SK-N-SH treated with all-trans-retinoic acid at 6 μM for 48 hours (cell line): ENCODE measurements around the gene MYO16.

ENCODE experiments used
- ATAC-seq: fragments of 200-7000 bp; cut with Tn5 transposase; 3 replicates; pipeline ENCODE4 v1.9.1; 2020; ENCODE audit warnings: mild to moderate bottlenecking, moderate library complexity
- ARNTL ChIP-seq: fragments of 450-650 bp; formaldehyde crosslinking; IDR thresholded peaks from 2 replicates; pipeline ENCODE4 v1.5.0; 2020; ENCODE audit warnings: low read depth, mild to moderate bottlenecking, moderate library complexity, borderline replicate concordance
- BACH2 ChIP-seq: fragments of 250-450 bp; sonication (Bioruptor Pico); IDR thresholded peaks from 2 replicates; pipeline ENCODE4 v1.9.0; 2021; ENCODE audit warnings: mild to moderate bottlenecking, borderline replicate concordance
- CSDC2 ChIP-seq: fragments of 250-450 bp; sonication (Bioruptor Pico); IDR thresholded peaks from 2 replicates; pipeline ENCODE4 v1.5.0; 2020; ENCODE audit warnings: mild to moderate bottlenecking, moderate library complexity
- ESRRG ChIP-seq: fragments of 250-450 bp; sonication (Bioruptor Pico); IDR thresholded peaks from 2 replicates; pipeline ENCODE4 v1.6.1; 2021; ENCODE audit warnings: mild to moderate bottlenecking
- GLIS3 ChIP-seq: fragments of 250-450 bp; sonication (Bioruptor Pico); IDR thresholded peaks from 2 replicates; pipeline ENCODE4 v1.5.0; 2020; ENCODE audit warnings: mild to moderate bottlenecking, moderate library complexity
- ISL1 ChIP-seq: fragments of 250-450 bp; sonication (Bioruptor Pico); IDR thresholded peaks from 2 replicates; pipeline ENCODE4 v2.1.2; 2022; ENCODE audit warnings: mild to moderate bottlenecking, moderate library complexity
- OSR1 ChIP-seq: fragments of 250-450 bp; sonication (Bioruptor Pico); IDR thresholded peaks from 2 replicates; pipeline ENCODE4 v1.8.0; 2022; ENCODE audit warnings: moderate library complexity, mild to moderate bottlenecking, inconsistent platforms
- PPARA ChIP-seq: fragments of 250-450 bp; sonication (Bioruptor Pico); IDR thresholded peaks from 2 replicates; pipeline ENCODE4 v1.5.0; 2020; ENCODE audit warnings: mild to moderate bottlenecking, borderline replicate concordance
- RARB ChIP-seq: fragments of 250-450 bp; sonication (Bioruptor Pico); IDR thresholded peaks from 2 replicates; pipeline ENCODE4 v1.8.0; 2021; ENCODE audit warnings: mild to moderate bottlenecking, moderate library complexity
- SNAI2 ChIP-seq: fragments of 250-450 bp; sonication (Bioruptor Pico); IDR thresholded peaks from 2 replicates; pipeline ENCODE4 v1.5.0; 2020; ENCODE audit warnings: mild to moderate bottlenecking, moderate library complexity
- TCF4 ChIP-seq: fragments of 250-450 bp; sonication (Bioruptor Pico); IDR thresholded peaks from 2 replicates; pipeline ENCODE4 v1.8.0; 2021; ENCODE audit warnings: mild to moderate bottlenecking, moderate library complexity, borderline replicate concordance
- TOX ChIP-seq: fragments of 250-450 bp; sonication (Bioruptor Pico); IDR thresholded peaks from 2 replicates; pipeline ENCODE4 v1.8.0; 2021; ENCODE audit warnings: mild to moderate bottlenecking, moderate library complexity, borderline replicate concordance
- ZC3H10 ChIP-seq: fragments of 250-450 bp; sonication (Bioruptor Pico); IDR thresholded peaks from 2 replicates; pipeline ENCODE4 v1.5.1; 2021; ENCODE audit warnings: mild to moderate bottlenecking, moderate library complexity
- ZFP3 ChIP-seq: fragments of 250-450 bp; sonication (Bioruptor Pico); IDR thresholded peaks from 2 replicates; pipeline ENCODE4 v1.5.0; 2020; ENCODE audit warnings: mild to moderate bottlenecking, moderate library complexity
- ZFP30 ChIP-seq: fragments of 450-650 bp; formaldehyde crosslinking; IDR thresholded peaks from 2 replicates; pipeline ENCODE4 v1.5.0; 2022; ENCODE audit warnings: mild to moderate bottlenecking, moderate library complexity
- ZNF565 ChIP-seq: fragments of 450-650 bp; formaldehyde crosslinking; conservative IDR thresholded peaks from 2 replicates; pipeline ENCODE4 v1.5.0; 2020; ENCODE audit warnings: low read depth, mild to moderate bottlenecking, moderate library complexity
- ZNF70 ChIP-seq: fragments of 450-650 bp; formaldehyde crosslinking; IDR thresholded peaks from 2 replicates; pipeline ENCODE4 v1.5.0; 2020; ENCODE audit warnings: mild to moderate bottlenecking, moderate library complexity
- ZNF8 ChIP-seq: fragments of 450-650 bp; formaldehyde crosslinking; IDR thresholded peaks from 2 replicates; pipeline ENCODE4 v1.5.0; 2020; ENCODE audit warnings: mild to moderate bottlenecking, moderate library complexity
- TF ChIP-seq, protein P1 (sequence below): fragments of 250-450 bp; sonication (Bioruptor Pico); IDR thresholded peaks from 2 replicates; pipeline ENCODE4 v1.8.0; 2020; ENCODE audit warnings: mild to moderate bottlenecking, moderate library complexity, borderline replicate concordance
- TF ChIP-seq, protein P2 (sequence below): fragments of 250-450 bp; sonication (Bioruptor Pico); IDR thresholded peaks from 2 replicates; pipeline ENCODE4 v1.8.0; 2021; ENCODE audit warnings: low read depth, mild to moderate bottlenecking, moderate library complexity, borderline replicate concordance
- TF ChIP-seq, protein P3 (sequence below): fragments of 250-450 bp; sonication (Bioruptor Pico); IDR thresholded peaks from 2 replicates; pipeline ENCODE4 v1.5.1; 2021; ENCODE audit warnings: mild to moderate bottlenecking, moderate library complexity
- TF ChIP-seq, protein P4 (sequence below): fragments of 250-450 bp; sonication (Bioruptor Pico); IDR thresholded peaks from 2 replicates; pipeline ENCODE4 v1.5.1; 2020; ENCODE audit warnings: low read depth, mild to moderate bottlenecking, moderate library complexity

The MYO16 gene

DNA sequence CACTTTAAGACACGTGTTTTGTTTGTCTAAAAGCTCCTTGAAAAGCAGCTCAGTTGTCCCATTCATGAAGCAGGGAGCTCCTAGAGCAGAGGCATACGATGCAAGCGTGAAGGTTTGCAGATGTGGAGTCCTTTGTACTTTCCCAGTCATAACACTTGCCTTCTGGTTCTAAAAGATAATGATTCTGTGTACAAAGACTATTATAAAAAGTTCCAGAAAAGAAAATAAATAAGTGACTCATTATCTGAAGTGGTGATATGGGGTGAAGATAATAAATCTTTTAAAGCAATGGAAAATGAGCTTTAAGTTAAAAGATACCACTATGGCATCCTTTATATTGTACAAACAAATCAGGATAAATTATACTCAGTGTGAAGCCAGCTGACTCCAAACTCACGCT is 569.9 kb downstream of the MYO16 start:
- TF ChIP-seq CSDC2 (CRISPR knock-in tag): no peak
- TF ChIP-seq ZC3H10: no peak
- TF ChIP-seq ESRRG (CRISPR knock-in tag): no peak
- no peak for TF ChIP-seq GLIS3 (CRISPR knock-in tag)
- TF ChIP-seq RARB (CRISPR knock-in tag): no peak
- TF ChIP-seq, protein P1, sequence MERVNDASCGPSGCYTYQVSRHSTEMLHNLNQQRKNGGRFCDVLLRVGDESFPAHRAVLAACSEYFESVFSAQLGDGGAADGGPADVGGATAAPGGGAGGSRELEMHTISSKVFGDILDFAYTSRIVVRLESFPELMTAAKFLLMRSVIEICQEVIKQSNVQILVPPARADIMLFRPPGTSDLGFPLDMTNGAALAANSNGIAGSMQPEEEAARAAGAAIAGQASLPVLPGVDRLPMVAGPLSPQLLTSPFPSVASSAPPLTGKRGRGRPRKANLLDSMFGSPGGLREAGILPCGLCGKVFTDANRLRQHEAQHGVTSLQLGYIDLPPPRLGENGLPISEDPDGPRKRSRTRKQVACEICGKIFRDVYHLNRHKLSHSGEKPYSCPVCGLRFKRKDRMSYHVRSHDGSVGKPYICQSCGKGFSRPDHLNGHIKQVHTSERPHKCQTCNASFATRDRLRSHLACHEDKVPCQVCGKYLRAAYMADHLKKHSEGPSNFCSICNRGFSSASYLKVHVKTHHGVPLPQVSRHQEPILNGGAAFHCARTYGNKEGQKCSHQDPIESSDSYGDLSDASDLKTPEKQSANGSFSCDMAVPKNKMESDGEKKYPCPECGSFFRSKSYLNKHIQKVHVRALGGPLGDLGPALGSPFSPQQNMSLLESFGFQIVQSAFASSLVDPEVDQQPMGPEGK (CRISPR knock-in tag): no peak
- TF ChIP-seq ZFP30 (CRISPR knock-in tag): no peak
- TF ChIP-seq BACH2: no peak
- no peak for TF ChIP-seq ZFP3 (CRISPR knock-in tag)
- no peak for TF ChIP-seq ARNTL
- no peak for TF ChIP-seq PPARA (CRISPR knock-in tag)
- TF ChIP-seq SNAI2 (CRISPR knock-in tag): no peak
- no peak for TF ChIP-seq ISL1 (CRISPR knock-in tag)
- TF ChIP-seq TCF4 (CRISPR knock-in tag): no peak

DNA sequence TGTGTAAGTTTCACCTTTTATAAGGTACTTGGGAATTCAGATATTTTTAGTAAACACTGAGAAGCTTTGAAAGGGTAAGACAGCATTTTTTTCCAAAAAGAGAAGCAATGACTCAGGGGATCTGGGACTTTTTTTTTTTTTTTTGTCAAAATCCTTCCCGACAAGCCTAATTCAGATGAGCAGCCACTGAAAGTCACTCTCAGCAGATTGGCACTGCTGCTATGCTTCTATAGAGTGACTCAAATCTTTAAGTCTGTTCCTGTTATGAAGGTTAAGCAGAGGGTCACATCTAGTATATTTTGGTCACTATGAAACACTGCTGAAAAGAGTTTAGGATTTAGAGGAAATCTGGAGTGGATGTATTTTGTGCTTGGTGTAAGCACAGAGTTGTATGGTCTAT is 571.1 kb downstream of the MYO16 start:
- TF ChIP-seq ARNTL (no peak), ZNF70 (CRISPR knock-in tag) (no peak), ZNF8 (no peak), ESRRG (CRISPR knock-in tag) (no peak), ISL1 (CRISPR knock-in tag) (no peak), OSR1 (CRISPR knock-in tag) (no peak), ZC3H10 (no peak), GLIS3 (CRISPR knock-in tag) (no peak)
- TF ChIP-seq, protein P2, sequence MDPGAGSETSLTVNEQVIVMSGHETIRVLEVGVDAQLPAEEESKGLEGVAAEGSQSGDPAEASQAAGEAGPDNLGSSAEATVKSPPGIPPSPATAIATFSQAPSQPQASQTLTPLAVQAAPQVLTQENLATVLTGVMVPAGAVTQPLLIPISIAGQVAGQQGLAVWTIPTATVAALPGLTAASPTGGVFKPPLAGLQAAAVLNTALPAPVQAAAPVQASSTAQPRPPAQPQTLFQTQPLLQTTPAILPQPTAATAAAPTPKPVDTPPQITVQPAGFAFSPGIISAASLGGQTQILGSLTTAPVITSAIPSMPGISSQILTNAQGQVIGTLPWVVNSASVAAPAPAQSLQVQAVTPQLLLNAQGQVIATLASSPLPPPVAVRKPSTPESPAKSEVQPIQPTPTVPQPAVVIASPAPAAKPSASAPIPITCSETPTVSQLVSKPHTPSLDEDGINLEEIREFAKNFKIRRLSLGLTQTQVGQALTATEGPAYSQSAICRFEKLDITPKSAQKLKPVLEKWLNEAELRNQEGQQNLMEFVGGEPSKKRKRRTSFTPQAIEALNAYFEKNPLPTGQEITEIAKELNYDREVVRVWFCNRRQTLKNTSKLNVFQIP (CRISPR knock-in tag): no peak
- no peak; the same call in 2 of the 3 replicates for ATAC-seq

More for the DNA sequence above, 569.9 kb downstream of the MYO16 start:
- ATAC-seq: no peak

DNA sequence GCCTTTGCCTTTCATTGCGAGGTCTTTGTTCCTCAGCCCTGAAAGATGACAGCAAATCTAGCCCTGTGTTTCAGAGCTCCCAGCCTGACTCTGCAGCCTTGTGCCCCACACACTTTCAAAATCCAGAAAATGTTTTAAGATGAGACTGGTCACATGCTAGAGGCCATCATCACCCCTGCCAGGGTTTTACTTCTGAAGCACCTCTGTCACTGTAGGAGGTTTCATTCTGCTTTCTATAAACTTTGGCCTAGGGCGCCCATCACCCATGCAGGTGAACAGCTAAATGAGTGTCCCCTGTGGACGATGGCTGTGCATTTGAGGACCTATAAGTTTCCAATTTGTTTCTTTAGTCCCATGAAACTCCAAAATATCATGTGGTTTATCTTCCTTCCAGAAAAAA is 574.2 kb downstream of the MYO16 start:
- TF ChIP-seq TCF4 (CRISPR knock-in tag) (no peak), PPARA (CRISPR knock-in tag) (no peak), ZNF565 (CRISPR knock-in tag) (no peak), RARB (CRISPR knock-in tag) (no peak), ARNTL (no peak), SNAI2 (CRISPR knock-in tag) (no peak), CSDC2 (CRISPR knock-in tag) (no peak), ZFP3 (CRISPR knock-in tag) (no peak), ESRRG (CRISPR knock-in tag) (no peak), TOX (CRISPR knock-in tag) (no peak), ZNF8 (no peak), OSR1 (CRISPR knock-in tag) (no peak), BACH2 (no peak), ZNF70 (CRISPR knock-in tag) (no peak), GLIS3 (CRISPR knock-in tag) (no peak), ZFP30 (CRISPR knock-in tag) (no peak)
- TF ChIP-seq, protein P1 (CRISPR knock-in tag): no peak
- TF ChIP-seq, protein P2 (CRISPR knock-in tag): no peak
- TF ChIP-seq, protein P3, sequence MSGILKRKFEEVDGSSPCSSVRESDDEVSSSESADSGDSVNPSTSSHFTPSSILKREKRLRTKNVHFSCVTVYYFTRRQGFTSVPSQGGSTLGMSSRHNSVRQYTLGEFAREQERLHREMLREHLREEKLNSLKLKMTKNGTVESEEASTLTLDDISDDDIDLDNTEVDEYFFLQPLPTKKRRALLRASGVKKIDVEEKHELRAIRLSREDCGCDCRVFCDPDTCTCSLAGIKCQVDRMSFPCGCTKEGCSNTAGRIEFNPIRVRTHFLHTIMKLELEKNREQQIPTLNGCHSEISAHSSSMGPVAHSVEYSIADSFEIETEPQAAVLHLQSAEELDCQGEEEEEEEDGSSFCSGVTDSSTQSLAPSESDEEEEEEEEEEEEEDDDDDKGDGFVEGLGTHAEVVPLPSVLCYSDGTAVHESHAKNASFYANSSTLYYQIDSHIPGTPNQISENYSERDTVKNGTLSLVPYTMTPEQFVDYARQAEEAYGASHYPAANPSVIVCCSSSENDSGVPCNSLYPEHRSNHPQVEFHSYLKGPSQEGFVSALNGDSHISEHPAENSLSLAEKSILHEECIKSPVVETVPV: no peak
- TF ChIP-seq, protein P4, sequence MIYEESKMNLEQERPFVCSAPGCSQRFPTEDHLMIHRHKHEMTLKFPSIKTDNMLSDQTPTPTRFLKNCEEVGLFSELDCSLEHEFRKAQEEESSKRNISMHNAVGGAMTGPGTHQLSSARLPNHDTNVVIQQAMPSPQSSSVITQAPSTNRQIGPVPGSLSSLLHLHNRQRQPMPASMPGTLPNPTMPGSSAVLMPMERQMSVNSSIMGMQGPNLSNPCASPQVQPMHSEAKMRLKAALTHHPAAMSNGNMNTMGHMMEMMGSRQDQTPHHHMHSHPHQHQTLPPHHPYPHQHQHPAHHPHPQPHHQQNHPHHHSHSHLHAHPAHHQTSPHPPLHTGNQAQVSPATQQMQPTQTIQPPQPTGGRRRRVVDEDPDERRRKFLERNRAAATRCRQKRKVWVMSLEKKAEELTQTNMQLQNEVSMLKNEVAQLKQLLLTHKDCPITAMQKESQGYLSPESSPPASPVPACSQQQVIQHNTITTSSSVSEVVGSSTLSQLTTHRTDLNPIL (CRISPR knock-in tag): no peak
- no peak for ATAC-seq
